BE2C (cell line): ENCODE results near the gene PRMT1.

Experiments
- DNase-seq: peaks from one replicate; pipeline ENCODE4 v3.0.0-alpha.2; 2020
- H3K27me3 ChIP-seq: fragments of 250-450 bp; sonication (Bioruptor Pico); 2 replicates; pipeline ENCODE4 v1.5.1; 2020; ENCODE audit warnings: mild to moderate bottlenecking
- H3K36me3 ChIP-seq: fragments of 250-450 bp; sonication (Bioruptor Pico); 2 replicates; pipeline ENCODE4 v1.5.1; 2020; ENCODE audit warnings: mild to moderate bottlenecking
- H3K4me1 ChIP-seq: fragments of 250-450 bp; sonication (Bioruptor Pico); 2 replicates; pipeline ENCODE4 v1.5.1; 2020
- H3K4me3 ChIP-seq: 2 replicates; pipeline ENCODE4 v1.5.1; 2011; ENCODE audit warnings: low read depth, low read length
- H3K9me3 ChIP-seq: fragments of 250-450 bp; sonication (Bioruptor Pico); 2 replicates; pipeline ENCODE4 v1.5.1; 2020
- CTCF ChIP-seq: IDR thresholded peaks from 2 replicates; pipeline ENCODE4 v1.5.1; 2012; ENCODE audit warnings: mild to moderate bottlenecking, low read depth, low read length

The PRMT1 gene

DNA sequence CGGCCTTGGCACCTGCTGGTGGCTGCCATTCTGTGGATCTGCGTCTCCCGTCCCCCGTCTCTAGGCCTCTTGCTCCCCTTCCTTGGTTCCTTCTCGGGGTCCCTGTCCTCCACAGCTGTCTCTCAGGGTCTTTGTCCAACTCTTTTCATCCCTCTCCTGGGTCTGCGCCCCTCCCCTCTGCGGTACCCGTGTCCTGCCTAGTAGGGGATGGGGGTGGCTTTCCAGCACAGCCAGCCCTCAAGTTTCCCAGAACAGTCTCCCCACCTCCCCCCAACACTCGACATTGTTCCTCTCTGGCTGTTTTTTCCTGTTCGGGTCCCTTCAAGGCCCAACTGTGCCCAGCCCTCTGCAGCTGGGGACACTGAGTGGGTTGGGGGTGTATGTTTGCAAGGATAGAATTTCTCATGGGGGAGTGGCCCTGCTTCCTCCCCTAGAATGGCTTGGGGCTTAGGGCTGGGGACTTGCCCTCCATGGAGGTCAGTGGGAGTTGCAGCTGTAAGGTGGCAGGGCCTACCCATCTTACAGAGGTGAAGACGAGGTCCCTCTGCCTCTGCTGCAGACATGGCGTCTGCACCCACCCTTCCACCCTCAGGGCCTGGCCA, 11.6 kb downstream of the PRMT1 start:
- DNase-seq: no peak
- Histone ChIP-seq H3K4me3 (no peak overlapping the region), H3K36me3 (peaks cover 30% of the 10 kb centered on the region), H3K4me1 (peaks cover 5% of the 10 kb centered on the region; the same call in 1 of the 2 replicates), H3K27me3 (peaks cover 11% of the 10 kb centered on the region; the same call in 1 of the 2 replicates), H3K9me3 (no peaks in the 10 kb centered on the region)
- TF ChIP-seq CTCF: no peak

- Histone ChIP-seq H3K27me3 (peaks cover 11% of the 10 kb centered on the region; the same call in 1 of the 2 replicates), H3K36me3 (peaks cover 22% of the 10 kb centered on the region), H3K4me1 (peaks cover 5% of the 10 kb centered on the region; the same call in 1 of the 2 replicates), H3K4me3 (peak within 1 kb of the TSS; percentile 66), H3K9me3 (no peaks in the 10 kb centered on the region)
- peak; percentile 63 for TF ChIP-seq CTCF
- DNase-seq: peak; percentile 71
Measured at GRCh38 chr19:49689133-49690078, 12.3 kb downstream of the PRMT1 start, which contains the start of gene ADM5. Gene ADM5 (plus strand): TSS chr19:49689594. CDS start chr19:49689838, 244 bp downstream.

GRCh38 chr19:49690079-49690655, 13.1 kb downstream of the PRMT1 start:
- Histone ChIP-seq H3K9me3 (no peaks in the 10 kb centered on the region), H3K27me3 (peaks cover 11% of the 10 kb centered on the region; the same call in 1 of the 2 replicates), H3K4me1 (peaks cover 5% of the 10 kb centered on the region; the same call in 1 of the 2 replicates), H3K36me3 (peaks cover 15% of the 10 kb centered on the region), H3K4me3 (peak overlapping the region; percentile 66)
- no peak for DNase-seq
- no peak for TF ChIP-seq CTCF

- Histone ChIP-seq H3K4me1 (peaks cover 5% of the 10 kb centered on the region; the same call in 1 of the 2 replicates), H3K4me3 (peak within 1 kb of the TSS; percentile 66), H3K36me3 (peaks cover 10% of the 10 kb centered on the region), H3K27me3 (peaks cover 11% of the 10 kb centered on the region; the same call in 1 of the 2 replicates), H3K9me3 (no peaks in the 10 kb centered on the region)
- no peak for TF ChIP-seq CTCF
- DNase-seq: peak; percentile 88
Measured at GRCh38 chr19:49690656-49691242, 13.7 kb downstream of the PRMT1 start, which contains the start of gene CPT1C. Gene CPT1C (plus strand): TSS chr19:49691116. CDS start chr19:49692253, 1,137 bp downstream.

DNA sequence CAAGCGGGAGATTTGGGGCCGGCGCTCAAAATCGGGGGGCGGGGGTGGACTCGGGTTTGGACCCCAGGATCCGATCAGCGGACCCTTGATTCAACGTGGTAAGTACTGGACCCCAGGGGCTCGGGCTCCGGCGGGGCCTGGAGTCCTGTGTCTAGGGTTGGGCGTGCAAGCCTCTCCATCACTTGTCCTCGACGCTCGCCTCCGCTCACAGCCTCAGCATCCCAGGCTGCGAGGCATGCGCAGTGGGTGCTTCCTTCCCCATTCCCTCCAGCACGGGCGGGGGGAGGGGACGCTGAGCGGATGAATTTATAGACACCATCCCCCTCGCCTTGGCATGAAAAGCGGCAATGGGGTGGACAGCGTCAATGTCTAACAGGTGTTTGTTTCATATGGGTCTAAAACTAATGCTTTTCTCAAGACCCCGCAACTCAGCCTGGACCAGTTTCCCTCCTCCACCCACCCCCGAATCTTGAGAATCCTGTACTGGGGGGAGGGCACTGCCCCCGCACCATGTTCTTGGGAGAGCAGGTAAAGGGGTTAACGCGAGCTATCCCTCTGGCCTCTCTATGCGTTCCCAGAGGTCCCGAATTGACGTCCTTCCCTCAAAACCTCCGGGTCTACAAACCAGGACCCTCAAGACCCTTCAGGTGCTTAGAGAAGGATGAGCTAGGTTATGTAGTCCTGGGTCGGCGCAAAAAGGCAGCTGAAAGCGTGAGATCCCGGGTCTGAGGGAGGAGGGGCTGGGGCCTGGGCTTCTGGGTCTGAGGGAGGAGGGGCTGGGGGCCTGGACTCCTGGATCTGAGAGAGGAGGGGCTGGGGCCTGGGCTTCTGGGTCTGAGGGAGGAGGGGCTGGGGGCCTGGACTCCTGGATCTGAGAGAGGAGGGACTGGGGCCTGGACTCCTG, 14.4 kb downstream of the PRMT1 start:
- Histone ChIP-seq H3K9me3 (no peaks in the 10 kb centered on the region), H3K36me3 (0 out of 2 replicates have a peak, but pooled peaks cover 4% of the 10 kb centered on the region), H3K4me3 (peak overlapping the region; percentile 66), H3K27me3 (peaks cover 11% of the 10 kb centered on the region; the same call in 1 of the 2 replicates), H3K4me1 (peaks cover 5% of the 10 kb centered on the region; the same call in 1 of the 2 replicates)
- TF ChIP-seq CTCF: no peak
- DNase-seq: peak; percentile 79
